GM12801 (cell line): Measurements from ENCODE around the gene GALNT13.

Source experiments
- TF ChIP-seq, protein P1 (sequence below): IDR thresholded peaks from one replicate; pipeline ENCODE4 v1.5.1; 2011; ENCODE audit warnings: control low read depth; ENCODE audit not compliant: insufficient read length; ENCODE audit errors: extremely low read depth

The GALNT13 gene

DNA sequence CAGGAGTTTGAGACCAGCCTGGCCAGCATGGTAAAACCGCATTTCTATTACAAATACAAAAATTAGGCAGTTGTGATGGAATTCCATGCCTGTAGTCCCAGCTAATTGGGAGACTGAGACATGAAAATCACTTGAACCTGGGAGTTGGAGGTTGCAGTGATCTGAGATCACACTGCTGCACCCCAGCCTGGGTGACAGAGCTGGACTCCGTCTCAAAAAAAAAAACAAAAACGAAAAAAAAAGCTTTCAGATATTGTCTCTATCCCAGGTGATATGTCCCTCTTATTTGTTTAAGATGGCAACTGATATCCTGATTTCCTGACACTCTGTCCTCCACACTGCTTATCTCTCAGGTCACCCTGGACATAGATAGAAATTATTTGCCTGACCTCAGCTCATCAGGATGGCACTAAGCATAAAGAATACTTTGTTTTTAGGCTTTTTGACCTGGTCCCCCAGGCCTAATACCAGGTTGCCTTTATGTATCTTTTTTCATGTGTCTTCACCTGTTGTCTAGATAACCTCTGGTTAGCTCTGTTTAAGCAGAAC, 531.6 kb downstream of the GALNT13 start:
- TF ChIP-seq, protein P1, sequence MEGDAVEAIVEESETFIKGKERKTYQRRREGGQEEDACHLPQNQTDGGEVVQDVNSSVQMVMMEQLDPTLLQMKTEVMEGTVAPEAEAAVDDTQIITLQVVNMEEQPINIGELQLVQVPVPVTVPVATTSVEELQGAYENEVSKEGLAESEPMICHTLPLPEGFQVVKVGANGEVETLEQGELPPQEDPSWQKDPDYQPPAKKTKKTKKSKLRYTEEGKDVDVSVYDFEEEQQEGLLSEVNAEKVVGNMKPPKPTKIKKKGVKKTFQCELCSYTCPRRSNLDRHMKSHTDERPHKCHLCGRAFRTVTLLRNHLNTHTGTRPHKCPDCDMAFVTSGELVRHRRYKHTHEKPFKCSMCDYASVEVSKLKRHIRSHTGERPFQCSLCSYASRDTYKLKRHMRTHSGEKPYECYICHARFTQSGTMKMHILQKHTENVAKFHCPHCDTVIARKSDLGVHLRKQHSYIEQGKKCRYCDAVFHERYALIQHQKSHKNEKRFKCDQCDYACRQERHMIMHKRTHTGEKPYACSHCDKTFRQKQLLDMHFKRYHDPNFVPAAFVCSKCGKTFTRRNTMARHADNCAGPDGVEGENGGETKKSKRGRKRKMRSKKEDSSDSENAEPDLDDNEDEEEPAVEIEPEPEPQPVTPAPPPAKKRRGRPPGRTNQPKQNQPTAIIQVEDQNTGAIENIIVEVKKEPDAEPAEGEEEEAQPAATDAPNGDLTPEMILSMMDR: no peak

DNA sequence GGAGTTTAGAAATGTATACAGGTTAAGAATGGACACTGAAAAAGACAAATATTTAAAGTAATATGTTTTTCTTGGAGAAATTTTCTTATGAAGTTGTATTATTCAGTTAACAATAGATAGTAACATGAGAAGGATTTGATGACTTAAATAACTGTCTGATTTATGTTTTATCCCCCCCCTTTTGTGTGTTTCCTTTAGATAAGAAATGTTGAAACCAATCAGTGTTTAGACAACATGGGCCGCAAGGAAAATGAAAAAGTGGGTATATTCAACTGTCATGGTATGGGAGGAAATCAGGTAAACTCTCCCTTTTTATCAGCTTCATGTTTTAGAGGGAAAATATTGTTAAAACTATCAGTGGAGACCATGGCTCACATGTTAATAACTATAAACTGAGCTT, 537.1 kb downstream of the GALNT13 start:
- TF ChIP-seq, protein P1: no peak

GRCh38 chr2:154422251-154422650, 550.5 kb downstream of the GALNT13 start:
- TF ChIP-seq, protein P1: no peak

- TF ChIP-seq, protein P1: no peak
Measured at GRCh38 chr2:154425994-154426393, 554.3 kb downstream of the GALNT13 start.

DNA sequence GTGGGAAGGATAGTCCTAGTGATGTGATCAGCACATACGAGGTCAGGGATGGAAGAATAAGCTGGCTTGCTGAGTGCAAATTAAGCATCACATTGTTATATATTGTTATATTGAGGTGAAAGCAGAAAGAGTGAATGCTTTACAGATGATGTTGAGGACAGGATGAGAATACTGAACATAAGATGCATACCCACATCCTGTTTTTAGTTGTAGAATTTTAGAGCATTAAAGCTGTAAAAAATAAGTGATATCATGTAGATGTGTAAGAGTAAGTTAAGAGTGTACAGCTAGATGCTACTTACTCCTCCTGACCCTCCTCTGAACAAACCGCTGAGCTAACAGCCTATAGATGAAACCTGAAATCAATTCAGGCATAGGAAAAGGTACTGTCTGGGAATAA, 555.7 kb downstream of the GALNT13 start:
- TF ChIP-seq, protein P1: no peak

GRCh38 chr2:154428022-154428421, 556.3 kb downstream of the GALNT13 start:
- TF ChIP-seq, protein P1: no peak

DNA sequence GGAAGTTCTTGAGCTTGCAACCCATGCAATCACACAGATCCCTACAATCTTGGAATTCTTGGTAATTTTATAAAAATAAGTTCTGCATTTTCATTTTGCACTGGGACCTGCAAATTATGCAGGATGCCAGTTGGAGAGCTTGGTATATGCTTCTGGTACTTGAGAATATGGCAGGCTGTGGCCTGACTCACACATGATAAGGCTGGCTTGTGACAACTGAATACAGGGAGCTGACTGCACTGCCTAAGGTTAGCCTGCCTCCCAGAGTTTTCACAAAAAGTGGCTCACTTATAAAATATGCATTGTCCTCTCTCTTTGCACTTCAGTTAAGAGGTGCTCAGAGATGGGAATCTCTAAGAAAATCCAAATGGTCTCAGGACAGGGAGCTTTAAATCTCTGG, 561.3 kb downstream of the GALNT13 start:
- TF ChIP-seq, protein P1: no peak
